Measurements from ENCODE around the gene BANF1.
A peak's percentile ranks its signal among the peaks of the same experiment; 100 is the strongest.

Gene BANF1

DNA sequence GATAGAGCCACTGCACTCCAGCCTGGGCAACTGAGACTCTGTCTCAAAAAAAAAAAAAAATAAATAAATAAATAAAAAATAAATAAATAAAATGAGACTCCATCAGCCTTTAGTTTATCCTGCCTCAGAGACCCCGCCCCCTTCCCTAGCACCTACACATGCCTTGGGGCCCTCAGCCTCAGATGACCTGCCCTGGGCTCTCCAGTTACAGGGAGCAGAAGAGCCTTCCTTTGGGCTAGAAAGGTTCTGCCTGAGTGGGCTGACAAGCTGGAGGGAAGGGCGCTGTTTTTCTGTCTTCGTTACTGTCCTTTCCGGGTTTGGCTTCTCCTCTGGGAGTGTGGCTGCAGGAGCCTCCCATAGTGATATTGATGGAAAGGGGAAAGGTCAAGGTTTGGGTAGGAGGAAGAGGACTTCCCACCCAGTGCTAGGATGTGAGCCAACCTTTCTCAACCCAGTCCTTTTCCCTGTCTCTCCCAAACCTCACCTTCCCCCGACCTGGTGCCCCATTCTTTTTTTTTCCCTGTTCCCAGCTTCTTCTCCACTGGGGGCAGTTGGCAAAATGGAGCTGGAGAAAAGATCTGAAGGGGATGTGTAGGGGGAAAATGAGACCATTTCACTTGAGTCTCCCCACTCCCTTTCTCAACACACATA is 48.4 kb downstream of the BANF1 start:
- peaks cover 34% of the 10 kb centered on the region for H3K4me1 ChIP-seq (ENCODE audit: insufficient read depth, low read length)
- no peak for ATAC-seq (ENCODE audit: insufficient read depth, low read depth)
- H3K4me2 ChIP-seq (ENCODE audit: insufficient read depth, low read length), result peak overlapping the region; percentile 97
- TF ChIP-seq, protein P1, sequence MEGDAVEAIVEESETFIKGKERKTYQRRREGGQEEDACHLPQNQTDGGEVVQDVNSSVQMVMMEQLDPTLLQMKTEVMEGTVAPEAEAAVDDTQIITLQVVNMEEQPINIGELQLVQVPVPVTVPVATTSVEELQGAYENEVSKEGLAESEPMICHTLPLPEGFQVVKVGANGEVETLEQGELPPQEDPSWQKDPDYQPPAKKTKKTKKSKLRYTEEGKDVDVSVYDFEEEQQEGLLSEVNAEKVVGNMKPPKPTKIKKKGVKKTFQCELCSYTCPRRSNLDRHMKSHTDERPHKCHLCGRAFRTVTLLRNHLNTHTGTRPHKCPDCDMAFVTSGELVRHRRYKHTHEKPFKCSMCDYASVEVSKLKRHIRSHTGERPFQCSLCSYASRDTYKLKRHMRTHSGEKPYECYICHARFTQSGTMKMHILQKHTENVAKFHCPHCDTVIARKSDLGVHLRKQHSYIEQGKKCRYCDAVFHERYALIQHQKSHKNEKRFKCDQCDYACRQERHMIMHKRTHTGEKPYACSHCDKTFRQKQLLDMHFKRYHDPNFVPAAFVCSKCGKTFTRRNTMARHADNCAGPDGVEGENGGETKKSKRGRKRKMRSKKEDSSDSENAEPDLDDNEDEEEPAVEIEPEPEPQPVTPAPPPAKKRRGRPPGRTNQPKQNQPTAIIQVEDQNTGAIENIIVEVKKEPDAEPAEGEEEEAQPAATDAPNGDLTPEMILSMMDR (IDR thresholded peaks at IDR 0.05; ENCODE audit: borderline replicate concordance, extremely low read depth, low read length, poor library complexity, severe bottlenecking), result no peak
- no peak for TF ChIP-seq EZH2 (IDR thresholded peaks at IDR 0.05; ENCODE audit: borderline replicate concordance, low read depth, low read length, severe bottlenecking)
- H3K4me3 ChIP-seq (ENCODE audit: low read depth in 1 of 2, low read length in 2 of 2), result peak overlapping the region in 1 of 2 experiments; percentile 83; a peak in 2 of 4 replicates
- peaks cover 35% of the 10 kb centered on the region for H3K79me2 ChIP-seq (ENCODE audit: insufficient read depth, low read length)
- peaks cover 33% of the 10 kb centered on the region for H3K36me3 ChIP-seq (ENCODE audit: insufficient read depth, low read length)
- no peaks in the 10 kb centered on the region for H3K9me3 ChIP-seq (ENCODE audit: insufficient read depth, low read length, severe bottlenecking)
- peak overlapping the region; percentile 97 for H2AFZ ChIP-seq (ENCODE audit: low read depth, low read length)
- H3K9ac ChIP-seq (ENCODE audit: low read depth, low read length), result peak overlapping the region; percentile 77
- no peaks in the 10 kb centered on the region for H3K27me3 ChIP-seq (ENCODE audit: insufficient read depth, low read length, poor library complexity)
- peaks cover 15% of the 10 kb centered on the region; the same call in 1 of the 2 replicates for H4K20me1 ChIP-seq (ENCODE audit: insufficient read depth, low read length)
- H3K27ac ChIP-seq (ENCODE audit: low read length), result peak overlapping the region; percentile 79
- DNase-seq, result no peak

DNA sequence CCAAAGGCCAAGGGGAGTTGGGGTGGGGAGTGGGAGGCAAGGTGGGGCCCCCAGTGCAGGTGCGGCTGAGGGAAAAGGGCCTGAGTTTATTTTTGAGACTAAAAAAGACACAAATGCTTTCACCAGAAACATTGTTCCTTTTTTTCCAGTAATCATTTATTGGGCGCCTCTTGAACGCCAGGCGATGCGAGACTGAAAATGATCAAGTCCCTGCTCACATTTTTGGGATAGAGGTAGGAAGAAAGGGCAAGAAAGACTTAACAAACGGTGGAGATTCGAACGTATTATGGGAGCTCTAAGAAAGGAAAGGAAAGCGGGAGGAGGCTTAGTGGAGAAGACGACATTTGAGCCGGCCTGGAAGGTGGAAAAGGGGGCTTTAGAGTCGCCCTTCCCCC is 49.1 kb downstream of the BANF1 start:
- TF ChIP-seq, protein P1 (IDR thresholded peaks at IDR 0.05; ENCODE audit: borderline replicate concordance, extremely low read depth, low read length, poor library complexity, severe bottlenecking), result no peak
- no peak for TF ChIP-seq EZH2 (IDR thresholded peaks at IDR 0.05; ENCODE audit: borderline replicate concordance, low read depth, low read length, severe bottlenecking)
- Histone ChIP-seq H3K9ac (ENCODE audit: low read depth, low read length) (peak overlapping the region; percentile 77), H3K4me1 (ENCODE audit: insufficient read depth, low read length) (peaks cover 32% of the 10 kb centered on the region), H3K27ac (ENCODE audit: low read length) (peak overlapping the region; percentile 79), H2AFZ (ENCODE audit: low read depth, low read length) (peak overlapping the region; percentile 97), H4K20me1 (ENCODE audit: insufficient read depth, low read length) (peaks cover 15% of the 10 kb centered on the region; the same call in 1 of the 2 replicates), H3K4me2 (ENCODE audit: insufficient read depth, low read length) (peak overlapping the region; percentile 97), H3K9me3 (ENCODE audit: insufficient read depth, low read length, severe bottlenecking) (no peaks in the 10 kb centered on the region), H3K4me3 (ENCODE audit: low read depth in 1 of 2, low read length in 2 of 2) (peak overlapping the region; percentile 61 to 83), H3K36me3 (ENCODE audit: insufficient read depth, low read length) (peaks cover 39% of the 10 kb centered on the region), H3K79me2 (ENCODE audit: insufficient read depth, low read length) (peaks cover 35% of the 10 kb centered on the region), H3K27me3 (ENCODE audit: insufficient read depth, low read length, poor library complexity) (no peaks in the 10 kb centered on the region)
- no peak for ATAC-seq (ENCODE audit: insufficient read depth, low read depth)
- DNase-seq, result no peak

DNA sequence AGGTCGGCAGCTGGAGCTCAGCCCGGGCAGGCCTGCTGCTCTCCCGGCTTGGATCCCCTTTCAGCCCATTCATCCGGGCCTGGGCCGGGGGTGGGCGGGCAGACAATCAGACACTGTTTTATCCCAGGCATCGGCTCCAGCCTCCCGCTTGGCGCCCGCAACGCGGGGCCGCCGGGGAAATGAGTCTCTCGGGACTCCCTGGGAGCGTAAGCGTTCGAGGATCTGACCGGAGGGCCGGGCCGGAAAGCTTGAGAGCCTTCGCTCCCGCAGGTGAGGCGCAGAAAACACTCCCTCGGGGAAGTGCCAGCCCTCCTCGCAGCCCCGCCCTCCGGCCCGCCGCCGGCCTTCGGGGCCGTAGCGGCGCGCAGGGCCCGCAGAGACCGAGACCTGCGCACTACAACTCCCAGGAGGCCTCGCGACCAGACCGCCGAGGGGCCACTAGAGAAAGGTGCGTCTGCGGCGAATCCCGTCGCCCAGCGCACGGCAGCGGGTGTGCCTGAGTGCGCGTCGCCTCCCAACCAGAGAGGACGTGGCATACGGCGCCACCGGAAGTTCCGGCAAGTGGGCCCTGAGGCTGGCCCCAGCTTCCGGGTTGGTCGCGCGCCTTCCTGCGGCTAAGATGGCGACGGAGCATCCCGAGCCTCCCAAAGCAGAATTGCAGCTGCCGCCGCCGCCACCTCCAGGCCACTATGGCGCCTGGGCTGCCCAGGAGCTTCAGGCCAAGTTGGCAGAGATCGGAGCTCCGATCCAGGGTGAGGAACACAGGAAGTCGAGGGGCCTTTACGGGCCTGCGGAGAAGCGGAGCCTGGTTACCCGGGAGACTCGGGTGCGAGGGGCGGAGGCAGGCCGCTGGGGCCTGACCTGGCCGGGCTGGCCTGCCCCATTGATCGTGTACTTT is 49.7 kb downstream of the BANF1 start, which contains the start of gene SF3B2:
TSS of gene SF3B2 (plus strand) at position 599 of the 898 bp plus-strand sequence. CDS start at position 620, 21 bp downstream.
- ATAC-seq (ENCODE audit: insufficient read depth, low read depth), result peak; percentile 98
- peak within 1 kb of the TSS; percentile 77 for H3K9ac ChIP-seq (ENCODE audit: low read depth, low read length)
- peaks cover 15% of the 10 kb centered on the region; the same call in 1 of the 2 replicates for H4K20me1 ChIP-seq (ENCODE audit: insufficient read depth, low read length)
- peak within 1 kb of the TSS; percentile 97 for H2AFZ ChIP-seq (ENCODE audit: low read depth, low read length)
- H3K27me3 ChIP-seq (ENCODE audit: insufficient read depth, low read length, poor library complexity), result no peaks in the 10 kb centered on the region
- peaks cover 46% of the 10 kb centered on the region for H3K36me3 ChIP-seq (ENCODE audit: insufficient read depth, low read length)
- peak; percentile 98 for DNase-seq
- no peaks in the 10 kb centered on the region for H3K9me3 ChIP-seq (ENCODE audit: insufficient read depth, low read length, severe bottlenecking)
- peak within 1 kb of the TSS; percentile 70 to 83 for H3K4me3 ChIP-seq (ENCODE audit: low read depth in 1 of 2, low read length in 2 of 2)
- H3K4me1 ChIP-seq (ENCODE audit: insufficient read depth, low read length), result peaks cover 32% of the 10 kb centered on the region
- peaks cover 38% of the 10 kb centered on the region for H3K79me2 ChIP-seq (ENCODE audit: insufficient read depth, low read length)
- H3K27ac ChIP-seq (ENCODE audit: low read length), result peak within 1 kb of the TSS; percentile 79
- peak within 1 kb of the TSS; percentile 97 for H3K4me2 ChIP-seq (ENCODE audit: insufficient read depth, low read length)
- TF ChIP-seq EZH2 (IDR thresholded peaks at IDR 0.05; ENCODE audit: borderline replicate concordance, low read depth, low read length, severe bottlenecking), result no peak
- TF ChIP-seq, protein P1 (IDR thresholded peaks at IDR 0.05; ENCODE audit: borderline replicate concordance, extremely low read depth, low read length, poor library complexity, severe bottlenecking), result no peak
